ENCODE data around the gene PLEKHG4. TPM values are rescaled to one million over a fixed set of nuclear protein-coding genes. Genes with fewer than 3 reads are reported as not detected.

PLEKHG4 gene
- total RNA-seq, 1 donor from 2014 or later = 7.8 TPM

GRCh38 chr16:67296420-67296819 is 17.1 kb downstream of the PLEKHG4 start:
- DNase-seq (no peak), ATAC-seq (ENCODE audit: low read depth) (no peak)
- H3K36me3 Mint-ChIP-seq (ENCODE audit: low read depth) = no peaks in the 10 kb centered on the region
- H3K9me3 Mint-ChIP-seq = no peaks in the 10 kb centered on the region
- no peak overlapping the region for H3K27ac Mint-ChIP-seq
- no peak overlapping the region for H3K4me3 Mint-ChIP-seq
- ChIA-PET CTCF (no interaction called here), POLR2A (no interaction called here)
- TF ChIP-seq CTCF (IDR thresholded peaks at IDR 0.05) = no peak
- no peaks in the 10 kb centered on the region for H3K4me1 Mint-ChIP-seq
- peaks cover 6% of the 10 kb centered on the region for H3K27me3 Mint-ChIP-seq
- intact Hi-C loops (cut with micrococcal nuclease) = no loop called here

- intact Hi-C loops (cut with micrococcal nuclease) = no loop called here
- H3K27ac Mint-ChIP-seq = no peak overlapping the region
- H3K9me3 Mint-ChIP-seq = no peaks in the 10 kb centered on the region
- H3K4me1 Mint-ChIP-seq = no peaks in the 10 kb centered on the region
- no peaks in the 10 kb centered on the region for H3K36me3 Mint-ChIP-seq (ENCODE audit: low read depth)
- ATAC-seq (ENCODE audit: low read depth) = no peak
- peaks cover 6% of the 10 kb centered on the region for H3K27me3 Mint-ChIP-seq
- H3K4me3 Mint-ChIP-seq = no peak overlapping the region
- no peak for DNase-seq
- ChIA-PET CTCF (no interaction called here), POLR2A (no interaction called here)
- no peak for TF ChIP-seq CTCF (IDR thresholded peaks at IDR 0.05)
Observed at GRCh38 chr16:67298277-67298676, 18.9 kb downstream of the PLEKHG4 start.

- H3K36me3 Mint-ChIP-seq (ENCODE audit: low read depth) = no peaks in the 10 kb centered on the region
- TF ChIP-seq CTCF (IDR thresholded peaks at IDR 0.05) = no peak
- H3K4me1 Mint-ChIP-seq = no peaks in the 10 kb centered on the region
- no peak for ATAC-seq (ENCODE audit: low read depth)
- no peak overlapping the region for H3K27ac Mint-ChIP-seq
- no peaks in the 10 kb centered on the region for H3K9me3 Mint-ChIP-seq
- ChIA-PET POLR2A (no interaction called here), CTCF (no interaction called here)
- no peak overlapping the region for H3K4me3 Mint-ChIP-seq
- peaks cover 6% of the 10 kb centered on the region for H3K27me3 Mint-ChIP-seq
- intact Hi-C loops (cut with micrococcal nuclease) = no loop called here
- no peak for DNase-seq
Observed at GRCh38 chr16:67299269-67299668, 19.9 kb downstream of the PLEKHG4 start.

- TF ChIP-seq CTCF (IDR thresholded peaks at IDR 0.05) = no peak
- DNase-seq (no peak), ATAC-seq (ENCODE audit: low read depth) (no peak)
- H3K27ac Mint-ChIP-seq = no peak overlapping the region
- no peak overlapping the region for H3K4me3 Mint-ChIP-seq
- H3K36me3 Mint-ChIP-seq (ENCODE audit: low read depth) = no peaks in the 10 kb centered on the region
- H3K4me1 Mint-ChIP-seq = no peaks in the 10 kb centered on the region
- ChIA-PET POLR2A (no interaction called here), CTCF (no interaction called here)
- peaks cover 6% of the 10 kb centered on the region for H3K27me3 Mint-ChIP-seq
- intact Hi-C loops (cut with micrococcal nuclease) = no loop called here
- no peaks in the 10 kb centered on the region for H3K9me3 Mint-ChIP-seq
Observed at GRCh38 chr16:67301080-67301782, 21.9 kb downstream of the PLEKHG4 start.

GRCh38 chr16:67302076-67302475 is 22.7 kb downstream of the PLEKHG4 start:
- DNase-seq (no peak), ATAC-seq (ENCODE audit: low read depth) (no peak)
- no peak for TF ChIP-seq CTCF (IDR thresholded peaks at IDR 0.05)
- Mint-ChIP-seq H3K4me3 (no peak overlapping the region), H3K9me3 (no peaks in the 10 kb centered on the region), H3K36me3 (ENCODE audit: low read depth) (no peaks in the 10 kb centered on the region), H3K27ac (no peak overlapping the region), H3K4me1 (no peaks in the 10 kb centered on the region), H3K27me3 (peaks cover 5% of the 10 kb centered on the region)
- CTCF ChIA-PET = no interaction called here
- POLR2A ChIA-PET = no interaction called here
- intact Hi-C loops (cut with micrococcal nuclease) = no loop called here

Measured in activated B cell treated with CpG ODN at 0.5 μM for 24 hours (primary cell).